ENCODE data around the gene ALOX15B.

Gene ALOX15B

DNA sequence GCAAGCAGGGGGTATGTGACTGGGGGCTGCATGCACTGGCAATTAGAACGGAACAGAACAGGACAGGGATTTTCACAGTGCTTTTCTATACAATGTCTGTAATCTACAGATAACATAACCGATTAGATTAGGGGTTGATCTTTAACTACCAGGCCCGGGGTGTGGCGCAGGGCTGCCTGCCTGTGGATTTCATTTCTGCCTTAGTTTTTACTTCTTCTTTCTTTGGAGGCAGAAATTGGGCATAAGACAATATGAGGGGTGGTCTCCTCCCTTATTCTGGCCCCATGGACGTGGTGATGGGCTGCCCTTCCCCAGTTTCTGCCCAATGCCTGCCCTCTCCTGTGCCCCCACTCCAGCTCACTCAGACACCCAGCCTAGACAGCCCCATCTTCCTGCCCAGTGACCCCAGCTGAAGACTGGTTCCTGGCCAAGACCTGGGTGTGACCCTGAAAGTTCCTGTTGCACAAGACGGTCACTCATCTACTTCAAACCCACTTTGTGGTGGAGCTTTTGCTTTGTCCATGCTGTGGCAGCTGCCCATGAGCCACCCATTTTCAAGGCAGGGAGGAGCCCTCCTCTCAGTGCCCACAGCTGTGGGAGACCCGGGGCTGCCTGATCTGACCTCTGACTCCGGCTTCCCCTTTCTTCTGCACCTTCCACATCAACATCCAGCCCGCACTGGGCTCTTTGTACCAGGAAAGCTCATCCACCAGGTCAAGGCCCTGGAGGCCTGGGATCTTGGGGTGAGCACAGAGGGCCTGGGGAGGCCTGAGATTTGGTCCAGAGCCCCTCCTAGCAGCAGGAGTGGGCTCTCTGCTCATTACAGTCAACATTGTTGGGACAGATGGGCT lies 30.1 kb downstream of the ALOX15B start:
- in situ Hi-C loops (cut with MboI; ENCODE audit: low pct_unique_long_range_greater_than_20kb, low sequenced_read_pairs, unreplicated experiment) = no loop called here
- TF ChIP-seq, protein P1, sequence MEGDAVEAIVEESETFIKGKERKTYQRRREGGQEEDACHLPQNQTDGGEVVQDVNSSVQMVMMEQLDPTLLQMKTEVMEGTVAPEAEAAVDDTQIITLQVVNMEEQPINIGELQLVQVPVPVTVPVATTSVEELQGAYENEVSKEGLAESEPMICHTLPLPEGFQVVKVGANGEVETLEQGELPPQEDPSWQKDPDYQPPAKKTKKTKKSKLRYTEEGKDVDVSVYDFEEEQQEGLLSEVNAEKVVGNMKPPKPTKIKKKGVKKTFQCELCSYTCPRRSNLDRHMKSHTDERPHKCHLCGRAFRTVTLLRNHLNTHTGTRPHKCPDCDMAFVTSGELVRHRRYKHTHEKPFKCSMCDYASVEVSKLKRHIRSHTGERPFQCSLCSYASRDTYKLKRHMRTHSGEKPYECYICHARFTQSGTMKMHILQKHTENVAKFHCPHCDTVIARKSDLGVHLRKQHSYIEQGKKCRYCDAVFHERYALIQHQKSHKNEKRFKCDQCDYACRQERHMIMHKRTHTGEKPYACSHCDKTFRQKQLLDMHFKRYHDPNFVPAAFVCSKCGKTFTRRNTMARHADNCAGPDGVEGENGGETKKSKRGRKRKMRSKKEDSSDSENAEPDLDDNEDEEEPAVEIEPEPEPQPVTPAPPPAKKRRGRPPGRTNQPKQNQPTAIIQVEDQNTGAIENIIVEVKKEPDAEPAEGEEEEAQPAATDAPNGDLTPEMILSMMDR (IDR thresholded peaks at IDR 0.05; ENCODE audit: extremely low read depth, insufficient read depth, missing control alignments) = no peak
- DNase-seq (ENCODE audit: low spot score) = no peak

DNA sequence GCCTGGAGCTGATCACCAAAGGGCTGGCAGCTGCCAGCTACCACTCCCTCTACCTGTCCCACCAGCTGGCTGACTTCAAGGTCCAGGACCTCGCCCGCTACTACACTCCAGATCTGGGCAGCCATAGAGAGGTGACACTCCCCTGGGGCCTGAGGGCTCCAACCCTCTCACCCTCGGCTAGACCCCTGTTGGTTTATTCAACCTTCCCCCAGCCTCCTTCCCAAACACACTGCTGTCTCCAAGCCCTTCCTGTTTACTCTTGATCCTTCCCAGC lies 30.7 kb downstream of the ALOX15B start:
- TF ChIP-seq, protein P1 (IDR thresholded peaks at IDR 0.05; ENCODE audit: extremely low read depth, insufficient read depth, missing control alignments) = no peak
- no peak for DNase-seq (ENCODE audit: low spot score)
- in situ Hi-C loops (cut with MboI; ENCODE audit: low pct_unique_long_range_greater_than_20kb, low sequenced_read_pairs, unreplicated experiment) = no loop called here

DNA sequence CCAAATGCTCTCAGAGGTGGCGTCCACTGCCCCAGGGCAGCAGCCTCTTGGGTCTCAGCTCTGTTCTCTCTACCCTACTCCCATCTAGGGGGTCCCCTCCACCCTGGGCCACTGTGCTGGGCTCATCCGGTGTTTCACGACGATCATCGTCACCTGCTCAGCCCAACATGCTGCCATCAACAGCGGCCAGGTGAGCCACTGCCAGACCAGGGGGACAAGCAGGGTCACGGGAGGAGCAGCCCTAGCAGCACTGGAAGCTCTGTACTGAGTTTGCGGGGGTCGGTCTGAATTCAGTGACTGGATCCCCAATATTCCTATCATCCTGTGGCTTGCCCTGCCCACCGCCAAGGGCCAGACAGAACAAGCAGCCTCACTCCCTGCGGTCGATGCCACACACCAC lies 32.6 kb downstream of the ALOX15B start:
- in situ Hi-C loops (cut with MboI; ENCODE audit: low pct_unique_long_range_greater_than_20kb, low sequenced_read_pairs, unreplicated experiment) = no loop called here
- no peak for DNase-seq (ENCODE audit: low spot score)
- TF ChIP-seq, protein P1 (IDR thresholded peaks at IDR 0.05; ENCODE audit: extremely low read depth, insufficient read depth, missing control alignments) = no peak

DNA sequence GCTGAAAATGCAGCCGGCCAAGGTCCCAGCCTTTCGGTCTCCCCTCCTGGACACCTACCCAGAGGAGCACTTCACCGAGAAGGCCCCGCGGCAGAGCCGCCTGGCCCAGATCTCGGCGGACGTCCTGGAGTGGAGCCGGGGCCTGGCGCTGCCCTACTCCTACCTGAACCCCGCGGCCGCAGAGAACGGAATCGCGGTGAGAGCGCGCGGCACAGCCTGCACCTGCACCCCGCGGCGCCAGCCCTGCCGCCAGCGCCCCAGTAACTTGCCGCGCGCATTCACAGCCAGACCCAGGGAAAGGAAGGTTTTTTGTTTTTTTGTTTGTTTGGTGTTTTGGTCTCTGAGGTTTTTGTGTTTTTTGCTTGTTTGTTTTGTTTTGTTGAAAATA lies 33.5 kb downstream of the ALOX15B start:
- in situ Hi-C loops (cut with MboI; ENCODE audit: low pct_unique_long_range_greater_than_20kb, low sequenced_read_pairs, unreplicated experiment) = no loop called here
- TF ChIP-seq, protein P1 (IDR thresholded peaks at IDR 0.05; ENCODE audit: extremely low read depth, insufficient read depth, missing control alignments) = no peak
- DNase-seq (ENCODE audit: low spot score) = no peak

DNA sequence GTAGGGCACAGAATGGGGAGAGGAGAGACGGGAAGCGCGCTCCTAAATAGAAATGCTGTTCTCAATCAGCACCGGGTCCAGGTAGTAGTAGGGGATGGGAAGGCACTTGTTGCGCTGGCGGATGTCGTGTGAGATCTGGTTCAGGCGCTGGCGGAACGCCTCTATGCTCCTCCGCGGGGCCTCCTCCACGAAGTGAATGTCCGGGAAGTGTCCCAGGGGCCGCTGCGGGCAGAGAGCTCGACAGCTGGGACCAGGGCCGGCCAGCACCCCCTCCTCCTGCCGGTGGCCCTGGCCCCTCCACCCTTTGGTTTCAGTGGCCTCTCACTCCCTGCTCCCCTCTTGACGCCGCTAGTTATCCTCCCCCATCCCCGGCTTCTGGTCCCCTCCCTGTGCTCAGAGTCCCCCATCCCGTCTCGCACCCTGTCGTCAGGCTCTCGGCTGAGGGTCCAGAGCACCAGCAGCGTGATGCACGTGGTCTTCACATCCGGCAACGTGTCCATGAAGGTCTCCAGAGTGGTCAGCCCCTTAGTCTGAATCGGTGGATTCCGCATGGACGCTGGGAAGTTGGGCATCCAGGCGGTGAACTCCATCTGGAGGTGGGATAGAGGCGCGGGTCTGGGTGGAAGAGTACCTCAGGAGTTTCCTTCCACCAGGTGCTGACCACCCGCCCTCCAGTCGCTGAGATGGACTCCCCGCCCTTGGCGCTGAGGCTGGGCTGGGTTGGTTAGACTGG lies 34.0 kb downstream of the ALOX15B start:
- TF ChIP-seq, protein P1 (IDR thresholded peaks at IDR 0.05; ENCODE audit: extremely low read depth, insufficient read depth, missing control alignments) = no peak
- no peak for DNase-seq (ENCODE audit: low spot score)
- in situ Hi-C loops (cut with MboI; ENCODE audit: low pct_unique_long_range_greater_than_20kb, low sequenced_read_pairs, unreplicated experiment) = no loop called here

DNA sequence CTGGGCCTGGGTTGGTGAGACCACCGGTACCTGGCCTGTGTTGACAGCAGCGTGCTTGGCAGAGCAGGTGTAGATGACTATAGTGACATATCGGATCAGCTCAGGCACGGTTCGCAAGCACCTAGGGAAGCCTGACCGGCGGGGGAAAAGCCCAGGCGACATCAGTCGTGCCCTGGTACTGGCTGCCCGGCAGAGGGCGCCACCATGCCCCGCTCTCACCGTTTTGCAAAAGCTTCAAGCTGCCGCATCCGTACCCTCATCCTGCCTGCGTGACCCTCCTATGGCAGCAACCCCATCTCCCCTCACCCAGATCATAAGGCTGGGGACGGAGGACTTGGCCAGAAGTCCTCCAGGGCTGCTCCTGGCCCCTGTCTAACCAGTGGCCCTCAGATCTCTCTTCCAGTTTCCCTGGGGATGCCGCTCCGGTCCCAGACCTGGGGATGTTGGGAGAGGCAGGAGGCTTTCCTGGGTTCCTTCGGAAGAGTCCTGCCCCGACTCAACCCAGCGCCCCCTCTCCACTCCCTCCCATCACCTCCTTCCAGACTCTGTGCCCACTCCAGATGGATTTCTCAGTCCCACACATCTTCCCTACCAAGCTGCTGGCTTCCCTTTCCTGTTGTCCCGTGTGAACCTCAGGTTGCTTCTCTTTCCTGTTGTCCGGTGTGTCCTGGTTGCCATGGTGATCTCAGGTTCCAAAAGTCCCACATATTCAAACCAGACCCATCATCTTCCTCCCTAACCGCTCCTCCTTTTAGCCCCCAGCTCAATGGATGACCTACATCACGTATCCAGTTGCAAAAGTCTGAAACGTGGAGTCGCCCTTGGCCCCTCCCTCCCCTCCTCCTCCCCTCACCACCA lies 35.0 kb downstream of the ALOX15B start:
- DNase-seq (ENCODE audit: low spot score) = peak; percentile 91
- TF ChIP-seq, protein P1 (IDR thresholded peaks at IDR 0.05; ENCODE audit: extremely low read depth, insufficient read depth, missing control alignments) = peak; percentile 96

More for the DNA sequence above, 35.0 kb downstream of the ALOX15B start:
- in situ Hi-C loops (cut with MboI; ENCODE audit: low pct_unique_long_range_greater_than_20kb, low sequenced_read_pairs, unreplicated experiment) = no loop called here

Measured in GM13977 (cell line).